ENCODE measurements around the gene PRKAR2A. TPM values are rescaled to one million over a fixed set of nuclear protein-coding genes. Genes with fewer than 3 reads are reported as not detected.

Gene PRKAR2A
- total RNA-seq, 4 donors from 2014 or later = 62.2 to 97.1 (median 80.2) TPM

- in situ Hi-C loops (cut with MboI; ENCODE audit: low sequenced_read_pairs in 4 of 4) = no loop called here
- peaks cover 0 to 23% of the 10 kb centered on the region in 2 donors for H3K36me3 ChIP-seq
- no peaks in the 10 kb centered on the region for H3K9me3 ChIP-seq
- TF ChIP-seq POLR2A (IDR thresholded peaks at IDR 0.05) = no peak
- TF ChIP-seq CTCF (IDR thresholded peaks at IDR 0.05 in 4 of 5, conservative IDR thresholded peaks at IDR 0.05 in 1 of 5) = no peak
- ATAC-seq (no peak), DNase-seq (no peak)
- no peaks in the 10 kb centered on the region for H3K27me3 ChIP-seq
- intact Hi-C loops (cut with DNase I; ENCODE audit: low total_unique reads) = no loop called here
- H3K27ac ChIP-seq = no peak overlapping the region
- no peak overlapping the region for H3K4me3 ChIP-seq
- H3K4me1 ChIP-seq = peaks cover 5 to 6% of the 10 kb centered on the region in 2 donors
Measured at GRCh38 chr3:48697952-48698351, 149.7 kb downstream of the PRKAR2A start.

GRCh38 chr3:48696601-48697000 lies 151.1 kb downstream of the PRKAR2A start:
- H3K36me3 ChIP-seq = peaks cover 0 to 37% of the 10 kb centered on the region in 2 donors
- peak overlapping the region in 1 of 4 donors; percentile 11 for H3K27ac ChIP-seq
- H3K4me1 ChIP-seq = peaks cover 5 to 6% of the 10 kb centered on the region in 2 donors

More at GRCh38 chr3:48696601-48697000, 151.1 kb downstream of the PRKAR2A start:
- TF ChIP-seq POLR2A (IDR thresholded peaks at IDR 0.05) = no peak
- no peak for TF ChIP-seq CTCF (IDR thresholded peaks at IDR 0.05 in 4 of 5, conservative IDR thresholded peaks at IDR 0.05 in 1 of 5)
- intact Hi-C loops (cut with DNase I; ENCODE audit: low total_unique reads) (no loop called here), in situ Hi-C loops (cut with MboI; ENCODE audit: low sequenced_read_pairs in 4 of 4) (no loop called here)
- no peaks in the 10 kb centered on the region for H3K9me3 ChIP-seq
- ATAC-seq = no peak
- H3K27me3 ChIP-seq = no peaks in the 10 kb centered on the region
- no peak overlapping the region for H3K4me3 ChIP-seq
- DNase-seq = no peak

Other genes starting within 250 kb of the PRKAR2A start
- 100 to 1,000 TPM; 679 to 861 (median 720) TPM for gene UQCRC1, start 238.2 kb downstream of the PRKAR2A start, total RNA-seq
- not detected for gene TMEM89, start 226.1 kb downstream of the PRKAR2A start, total RNA-seq
- 10 to 100 TPM in 2 of 4 donors, 1 to 10 TPM in 2; 6.1 to 17.3 (median 10.1) TPM for gene SLC26A6, start 212.4 kb downstream of the PRKAR2A start, total RNA-seq
- under 1 TPM in 3 of 4 donors, not detected in 1; 0.02 to 0.25 (median 0.05) TPM for gene CELSR3, start 185.0 kb downstream of the PRKAR2A start, total RNA-seq
- gene NCKIPSD, start 162.0 kb downstream of the PRKAR2A start, total RNA-seq = 10 to 100 TPM; 13.2 to 33.1 (median 19.4) TPM
- 10 to 100 TPM; 16.9 to 31.8 (median 22.0) TPM for gene IP6K2, start 130.7 kb downstream of the PRKAR2A start, total RNA-seq
- 100 to 1,000 TPM in 1 of 4 donors, 10 to 100 TPM in 3; 67.8 to 110 (median 83.4) TPM for gene SLC25A20, start 51.0 kb upstream of the PRKAR2A start, total RNA-seq
- gene ARIH2, start 71.0 kb upstream of the PRKAR2A start, total RNA-seq = 100 to 1,000 TPM; 118 to 176 (median 143) TPM
- gene P4HTM, start 142.4 kb upstream of the PRKAR2A start, total RNA-seq = 10 to 100 TPM; 13.6 to 21.7 (median 20.3) TPM
- 10 to 100 TPM; 40.4 to 50.9 (median 45.5) TPM for gene WDR6, start 159.5 kb upstream of the PRKAR2A start, total RNA-seq
- 10 to 100 TPM; 10.6 to 20.1 (median 16.3) TPM for gene DALRD3, start 170.7 kb upstream of the PRKAR2A start, total RNA-seq
- 100 to 1,000 TPM; 129 to 181 (median 148) TPM for gene NDUFAF3, start 174.2 kb upstream of the PRKAR2A start, total RNA-seq
- gene IMPDH2, start 181.5 kb upstream of the PRKAR2A start, total RNA-seq = 100 to 1,000 TPM; 178 to 229 (median 205) TPM
- 10 to 100 TPM; 35.8 to 65.6 (median 47.1) TPM for gene QRICH1, start 246.2 kb upstream of the PRKAR2A start, total RNA-seq

All from gastrocnemius medialis (tissue), 4 donors.